Measurements from ENCODE around the gene DNAH7.

DNAH7 gene

GRCh38 chr2:196077821-196078220 is 9.2 kb upstream of the DNAH7 start:
- no peak for DNase-seq (ENCODE audit: low spot score)

- no peak for DNase-seq (ENCODE audit: low spot score)
Measured at GRCh38 chr2:196076778-196077568, 8.3 kb upstream of the DNAH7 start.

- DNase-seq (ENCODE audit: low spot score), result peak; percentile 17
Measured at GRCh38 chr2:196075196-196075595, 6.6 kb upstream of the DNAH7 start.

- DNase-seq (ENCODE audit: low spot score), result no peak
Measured at GRCh38 chr2:196074631-196075030, 6.0 kb upstream of the DNAH7 start.

- no peak for DNase-seq (ENCODE audit: low spot score)
Measured at GRCh38 chr2:196073521-196073920, 4.9 kb upstream of the DNAH7 start.

- DNase-seq (ENCODE audit: low spot score), result no peak
Measured at GRCh38 chr2:196067088-196067382, 1.6 kb downstream of the DNAH7 start.

GRCh38 chr2:196066291-196067087 is 2.1 kb downstream of the DNAH7 start:
- DNase-seq (ENCODE audit: low spot score), result peak; percentile 33

GRCh38 chr2:196063773-196064172 is 4.9 kb downstream of the DNAH7 start:
- DNase-seq (ENCODE audit: low spot score), result peak; percentile 24

- no peak for DNase-seq (ENCODE audit: low spot score)
Measured at GRCh38 chr2:196059491-196059960, 9.1 kb downstream of the DNAH7 start.

- no peak for DNase-seq (ENCODE audit: low spot score)
Measured at GRCh38 chr2:196054631-196055030, 14.0 kb downstream of the DNAH7 start.

- no peak for DNase-seq (ENCODE audit: low spot score)
Measured at GRCh38 chr2:196046123-196046917, 22.3 kb downstream of the DNAH7 start.

- no peak for DNase-seq (ENCODE audit: low spot score)
Measured at GRCh38 chr2:196041786-196042185, 26.9 kb downstream of the DNAH7 start.

GRCh38 chr2:196040218-196040617 is 28.4 kb downstream of the DNAH7 start:
- DNase-seq (ENCODE audit: low spot score), result no peak

- no peak for DNase-seq (ENCODE audit: low spot score)
Measured at GRCh38 chr2:196036442-196036841, 32.2 kb downstream of the DNAH7 start.

- DNase-seq (ENCODE audit: low spot score), result no peak
Measured at GRCh38 chr2:196018037-196018436, 50.6 kb downstream of the DNAH7 start.

GRCh38 chr2:196012314-196012713 is 56.3 kb downstream of the DNAH7 start:
- no peak for DNase-seq (ENCODE audit: low spot score)

- DNase-seq (ENCODE audit: low spot score), result no peak
Measured at GRCh38 chr2:196000551-196000950, 68.1 kb downstream of the DNAH7 start.

- DNase-seq (ENCODE audit: low spot score), result no peak
Measured at GRCh38 chr2:195998070-195998469, 70.6 kb downstream of the DNAH7 start.

GRCh38 chr2:195995499-195995898 is 73.1 kb downstream of the DNAH7 start:
- no peak for DNase-seq (ENCODE audit: low spot score)

- DNase-seq (ENCODE audit: low spot score), result no peak
Measured at GRCh38 chr2:195993623-195994022, 75.0 kb downstream of the DNAH7 start.

- no peak for DNase-seq (ENCODE audit: low spot score)
Measured at GRCh38 chr2:195985741-195986140, 82.9 kb downstream of the DNAH7 start.

GRCh38 chr2:195984923-195985726 is 83.5 kb downstream of the DNAH7 start:
- no peak for DNase-seq (ENCODE audit: low spot score)

Data from AG20443 (cell line).